GM19324 (cell line): ENCODE measurements around the gene HOXA13.

Source experiments
- ATAC-seq: cut with Tn5 transposase; IDR thresholded peaks from one replicate; pipeline ENCODE4 v1.9.1; 2021; ENCODE audit warnings: mild to moderate bottlenecking, moderate library complexity; ENCODE audit not compliant: unreplicated experiment, low FRiP score

HOXA13 gene

DNA sequence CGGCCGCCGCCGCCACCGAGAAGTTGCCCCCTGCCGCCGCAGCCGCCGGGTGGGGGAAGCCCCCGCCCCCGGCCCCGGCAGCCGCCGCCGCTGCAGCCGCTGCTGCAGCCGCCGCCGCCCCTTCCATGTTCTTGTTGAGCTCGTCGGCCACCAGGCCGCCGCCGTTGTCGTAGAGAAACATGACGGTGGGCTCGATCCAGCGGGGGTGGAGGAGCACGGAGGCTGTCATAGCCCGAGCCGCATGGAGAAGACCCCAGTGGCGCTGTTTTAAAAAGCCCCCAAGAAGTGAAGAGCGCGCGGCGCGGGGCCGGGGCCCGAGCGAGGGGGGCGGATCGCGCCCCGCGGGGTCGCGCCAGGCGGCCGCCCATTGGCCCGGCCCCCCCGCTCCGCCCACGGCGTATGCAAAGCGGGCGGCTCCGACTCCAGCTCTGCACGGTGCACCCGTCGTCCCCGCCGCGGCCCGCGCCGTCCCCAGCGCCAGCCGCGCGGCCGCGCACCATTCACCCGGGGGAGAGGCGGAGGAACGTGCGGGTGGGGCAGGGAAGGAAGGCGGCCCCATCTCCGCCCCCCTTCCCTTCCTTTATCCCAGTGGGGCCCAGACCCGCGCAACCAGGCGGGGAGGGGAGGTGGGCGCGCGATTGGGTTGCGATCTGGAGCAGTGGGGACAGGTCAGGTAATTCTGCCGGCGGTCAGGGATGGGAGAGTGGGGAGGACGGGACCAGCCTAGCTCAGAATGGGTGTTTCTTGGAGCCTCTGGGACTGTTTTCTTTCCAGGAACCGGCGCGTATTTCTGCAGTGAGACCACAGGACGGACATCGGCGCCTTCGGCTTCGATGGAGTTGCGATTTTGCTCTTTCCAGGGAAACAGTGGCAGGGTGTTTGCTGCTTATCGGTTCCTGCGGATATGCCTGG lies at the start of gene HOXA13:
TSS of gene HOXA13 (minus strand) at position 243 of the 912 bp plus-strand sequence. CDS start at position 229, 14 bp downstream.
- ATAC-seq, result no peak

DNA sequence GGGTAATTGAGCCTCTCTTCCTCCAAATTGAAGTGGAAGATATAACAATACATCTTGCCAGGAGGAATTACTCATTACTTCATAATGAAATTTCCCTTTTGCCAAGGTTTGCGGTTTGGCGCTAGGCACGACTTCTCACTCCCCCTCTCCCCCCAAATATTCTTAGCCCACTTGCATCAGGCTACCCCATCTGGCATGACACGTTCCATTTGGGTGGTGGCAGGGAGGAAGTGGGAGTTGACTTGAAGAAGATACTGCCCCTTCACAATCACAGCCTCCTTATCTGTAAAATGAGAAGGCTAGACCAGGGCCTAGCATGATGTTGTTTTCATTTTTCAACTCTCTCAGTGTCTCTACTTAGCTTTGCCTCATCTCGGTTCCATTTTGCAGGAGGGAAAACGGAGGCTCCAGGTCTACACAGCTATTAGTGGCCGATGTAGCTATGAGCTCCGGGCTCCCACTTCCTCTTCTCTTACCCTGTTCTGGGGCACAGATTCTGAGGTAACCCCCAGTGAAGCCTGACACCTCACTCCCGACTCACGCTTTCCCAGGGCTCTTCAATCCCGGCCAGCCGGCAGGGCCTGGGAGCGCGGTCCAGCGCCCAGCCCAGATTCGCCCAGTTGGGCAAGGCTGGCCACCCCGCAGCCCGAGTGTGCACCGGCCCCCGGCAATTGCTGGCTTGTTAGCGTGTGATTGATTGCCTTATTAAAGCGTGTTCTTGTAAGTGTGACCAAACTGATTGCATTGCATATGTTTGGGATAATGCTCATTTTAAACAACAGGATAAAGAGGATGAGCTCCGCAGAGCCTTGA lies 49.2 kb upstream of the HOXA13 start:
- ATAC-seq, result no peak

DNA sequence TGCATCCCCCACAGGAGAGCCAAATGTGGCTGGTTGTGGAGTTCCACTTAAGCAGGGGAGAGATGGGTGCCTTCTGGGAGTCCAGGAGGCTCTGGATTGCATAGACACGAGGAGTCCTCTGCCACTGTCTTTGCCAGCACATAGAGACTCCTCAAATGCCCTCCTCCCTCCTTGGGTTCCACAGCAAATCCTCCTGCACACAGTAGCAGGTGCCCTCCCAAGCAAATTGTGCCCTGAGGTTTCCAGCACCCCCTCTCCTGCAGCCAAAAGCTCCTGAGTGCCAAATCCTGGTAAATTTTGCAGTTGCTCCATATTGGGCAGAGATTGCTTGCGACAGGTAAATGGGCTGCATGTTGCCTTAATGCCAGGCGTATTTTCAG lies 48.5 kb upstream of the HOXA13 start:
- no peak for ATAC-seq

DNA sequence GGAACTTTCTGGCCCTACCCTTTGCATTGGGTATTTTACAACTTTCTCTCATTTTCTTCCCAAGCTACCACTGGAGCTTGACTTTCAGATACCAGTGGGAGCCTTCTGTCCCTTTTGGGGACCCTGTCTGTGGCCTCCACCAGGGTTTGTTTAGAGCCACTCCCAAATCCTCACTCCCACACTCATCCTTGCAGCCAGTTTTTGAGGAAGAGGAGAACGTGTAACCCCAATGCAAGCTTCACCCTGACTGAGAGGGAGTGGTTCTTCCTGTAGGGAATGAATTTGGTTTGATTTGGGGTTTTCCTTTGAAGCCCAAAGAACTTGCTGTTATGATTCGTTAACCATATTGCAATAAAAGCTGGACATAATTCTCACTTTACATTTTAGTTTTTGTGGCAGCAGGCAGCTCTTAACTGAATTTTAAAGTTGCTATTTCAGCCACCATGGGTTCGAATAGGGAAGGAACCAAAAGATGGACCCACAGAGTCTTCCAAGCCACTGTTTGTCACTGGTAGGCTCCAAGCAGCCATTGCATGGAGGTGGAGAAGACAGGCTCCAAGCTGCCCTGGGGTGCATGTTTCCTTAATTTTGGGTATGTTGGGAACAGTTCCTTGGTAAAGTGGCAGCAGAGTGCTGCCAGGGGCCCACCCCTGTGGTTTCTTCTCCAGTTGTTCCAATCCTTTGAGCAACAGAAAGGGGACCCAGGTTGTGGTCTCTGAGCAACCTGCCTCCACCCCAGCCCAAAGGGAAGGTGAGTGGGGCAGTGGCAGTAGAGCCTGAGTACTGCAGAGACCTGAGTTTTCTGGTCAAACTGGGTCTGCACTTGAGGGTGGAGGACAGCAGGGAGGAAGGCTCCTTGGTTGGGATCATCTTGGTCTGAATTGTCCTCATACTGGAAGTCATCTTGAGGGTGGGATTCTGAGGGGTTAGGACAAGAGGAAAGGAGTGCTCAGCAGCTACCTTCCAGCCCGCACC lies 47.8 kb upstream of the HOXA13 start:
- no peak for ATAC-seq

DNA sequence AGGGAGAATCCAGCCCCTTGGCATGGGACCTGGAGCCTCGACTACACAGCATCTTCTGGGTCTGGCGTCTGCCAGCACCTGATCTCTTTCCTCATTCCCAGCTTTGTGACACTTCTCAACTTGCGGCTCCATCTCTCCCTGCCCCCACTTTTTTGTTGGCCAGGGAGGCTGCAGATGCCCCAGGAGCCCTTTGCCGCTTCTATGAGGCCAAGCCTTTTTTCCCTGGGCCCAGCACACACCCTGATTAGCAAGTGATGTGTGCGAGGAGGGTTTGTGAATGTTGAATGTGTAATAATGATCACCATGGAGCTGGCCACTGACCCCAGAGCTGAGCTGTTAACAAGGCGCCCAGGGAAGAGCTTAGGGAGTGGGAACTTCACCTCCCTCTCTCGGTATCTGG lies 47.1 kb upstream of the HOXA13 start:
- ATAC-seq, result no peak

DNA sequence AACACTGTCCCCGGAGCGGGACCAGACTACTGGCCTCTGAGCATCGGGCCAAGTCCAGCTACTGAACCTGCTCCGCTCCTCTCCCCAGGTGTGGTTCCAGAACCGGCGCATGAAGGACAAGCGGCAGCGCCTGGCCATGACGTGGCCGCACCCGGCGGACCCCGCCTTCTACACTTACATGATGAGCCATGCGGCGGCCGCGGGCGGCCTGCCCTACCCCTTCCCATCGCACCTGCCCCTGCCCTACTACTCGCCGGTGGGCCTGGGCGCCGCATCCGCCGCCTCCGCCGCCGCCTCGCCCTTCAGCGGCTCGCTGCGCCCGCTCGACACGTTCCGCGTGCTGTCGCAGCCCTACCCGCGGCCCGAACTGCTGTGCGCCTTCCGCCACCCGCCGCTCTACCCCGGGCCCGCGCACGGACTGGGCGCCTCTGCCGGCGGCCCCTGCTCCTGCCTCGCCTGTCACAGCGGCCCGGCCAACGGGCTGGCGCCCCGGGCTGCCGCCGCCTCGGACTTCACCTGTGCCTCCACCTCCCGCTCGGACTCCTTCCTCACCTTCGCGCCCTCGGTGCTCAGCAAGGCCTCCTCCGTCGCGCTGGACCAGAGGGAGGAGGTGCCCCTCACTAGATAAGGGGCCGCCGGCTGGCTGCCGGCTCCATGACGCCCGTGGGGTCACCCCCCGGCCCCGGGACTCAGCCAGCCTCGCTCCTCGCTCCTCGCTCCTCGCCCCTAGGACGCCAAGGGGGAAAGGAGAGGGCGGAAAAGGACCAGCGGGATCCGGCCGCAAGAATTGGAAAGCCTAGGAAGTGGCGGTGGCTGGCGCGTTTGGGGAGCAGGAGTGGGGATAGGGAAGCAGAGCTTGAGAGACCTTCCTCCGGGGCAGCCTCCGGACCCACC lies 46.2 kb upstream of the HOXA13 start:
- no peak for ATAC-seq

DNA sequence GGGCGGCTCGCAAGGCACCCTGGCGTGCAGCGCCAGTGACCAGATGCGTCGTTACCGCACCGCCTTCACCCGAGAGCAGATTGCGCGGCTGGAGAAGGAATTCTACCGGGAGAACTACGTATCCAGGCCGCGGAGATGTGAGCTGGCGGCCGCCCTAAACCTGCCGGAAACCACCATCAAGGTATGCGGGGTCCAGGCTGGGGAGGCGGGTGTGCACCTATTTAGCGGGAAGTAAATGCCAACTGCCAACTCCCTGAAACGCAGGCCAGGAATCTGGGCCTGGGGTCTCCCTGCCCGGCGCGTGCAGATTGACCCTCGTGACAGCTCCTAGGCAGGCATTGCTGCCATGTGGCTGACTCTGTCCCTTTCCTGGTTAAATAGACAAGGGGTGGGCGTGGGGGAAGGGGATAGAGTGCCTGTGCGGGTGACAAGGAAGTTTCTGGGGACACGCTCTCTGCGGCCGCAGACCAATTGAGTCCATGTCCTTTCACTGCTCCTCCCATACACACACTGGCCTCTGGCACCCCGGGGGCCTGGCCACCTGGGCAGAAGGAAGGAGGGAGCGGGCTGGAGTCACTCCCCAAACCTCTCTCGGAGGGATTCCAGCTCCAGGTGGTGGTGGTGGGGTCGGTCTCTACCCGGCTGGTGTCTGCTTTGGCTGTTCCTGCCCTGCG lies 45.4 kb upstream of the HOXA13 start:
- ATAC-seq, result no peak

DNA sequence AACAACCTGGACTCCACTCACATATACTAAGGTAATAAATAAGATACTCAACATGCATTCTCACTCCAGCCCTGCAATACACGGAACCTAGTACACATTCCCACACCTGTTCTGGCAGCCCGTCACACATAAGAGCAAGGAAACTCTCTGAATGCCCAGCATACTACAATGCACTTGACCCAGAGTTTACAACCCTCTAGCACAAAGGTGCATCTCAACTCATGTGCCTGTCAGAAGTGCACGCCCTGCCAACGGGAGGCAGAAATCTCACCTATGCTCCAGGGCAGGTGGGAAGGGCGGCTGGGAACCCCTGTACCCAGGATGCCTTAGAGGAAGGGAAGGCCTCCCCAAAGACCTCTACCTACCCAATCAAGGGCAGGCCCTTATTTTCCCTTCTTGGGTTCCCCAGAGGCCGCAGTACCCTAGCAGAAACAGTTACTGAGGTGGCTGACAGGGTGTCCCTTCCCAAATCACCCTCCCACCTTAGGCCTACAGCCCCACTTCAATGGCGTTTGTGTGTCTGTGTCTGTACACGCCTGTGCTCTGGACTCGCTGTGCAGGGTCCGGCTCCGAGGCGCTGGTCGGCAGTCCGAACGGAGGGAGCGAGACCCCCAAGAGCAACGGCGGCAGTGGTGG lies 44.7 kb upstream of the HOXA13 start:
- no peak for ATAC-seq

DNA sequence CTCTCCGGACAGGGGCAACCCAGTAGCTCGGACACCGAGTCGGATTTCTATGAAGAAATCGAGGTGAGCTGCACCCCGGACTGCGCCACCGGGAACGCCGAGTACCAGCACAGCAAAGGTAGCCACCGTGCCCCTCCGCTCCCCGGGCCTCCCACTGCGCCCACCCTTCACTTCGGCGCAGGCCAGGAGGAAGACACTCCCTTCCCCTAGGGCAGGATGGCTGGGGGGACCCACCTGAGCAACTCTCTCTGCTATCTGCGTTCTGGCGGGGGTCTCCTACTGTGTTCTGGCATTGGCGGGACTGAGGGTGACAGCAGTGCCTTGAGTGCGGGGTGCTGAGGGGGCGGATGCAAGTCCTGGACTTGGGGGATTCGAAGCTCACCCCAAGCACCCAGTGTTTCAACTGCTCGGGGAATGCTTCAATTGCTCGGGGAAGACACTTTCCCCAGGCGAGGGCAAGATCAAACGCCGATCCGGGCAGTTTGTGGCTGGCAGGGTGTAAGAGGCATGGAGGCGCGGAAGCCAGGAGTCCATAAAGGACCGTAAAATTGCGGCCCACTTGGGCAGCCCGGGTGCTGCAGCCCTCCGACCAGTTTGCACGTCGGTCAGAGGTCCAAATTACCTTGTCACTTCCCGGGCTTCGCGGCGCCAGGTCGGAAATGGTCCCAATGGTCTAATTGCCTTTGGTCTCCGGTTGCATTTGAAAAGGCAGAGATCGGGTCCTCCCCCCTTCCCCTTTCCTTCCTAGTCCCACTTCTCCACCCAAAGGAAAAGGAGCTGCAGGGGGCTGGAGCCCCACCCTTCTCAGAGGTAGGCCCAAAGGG lies 43.7 kb upstream of the HOXA13 start:
- ATAC-seq, result no peak

DNA sequence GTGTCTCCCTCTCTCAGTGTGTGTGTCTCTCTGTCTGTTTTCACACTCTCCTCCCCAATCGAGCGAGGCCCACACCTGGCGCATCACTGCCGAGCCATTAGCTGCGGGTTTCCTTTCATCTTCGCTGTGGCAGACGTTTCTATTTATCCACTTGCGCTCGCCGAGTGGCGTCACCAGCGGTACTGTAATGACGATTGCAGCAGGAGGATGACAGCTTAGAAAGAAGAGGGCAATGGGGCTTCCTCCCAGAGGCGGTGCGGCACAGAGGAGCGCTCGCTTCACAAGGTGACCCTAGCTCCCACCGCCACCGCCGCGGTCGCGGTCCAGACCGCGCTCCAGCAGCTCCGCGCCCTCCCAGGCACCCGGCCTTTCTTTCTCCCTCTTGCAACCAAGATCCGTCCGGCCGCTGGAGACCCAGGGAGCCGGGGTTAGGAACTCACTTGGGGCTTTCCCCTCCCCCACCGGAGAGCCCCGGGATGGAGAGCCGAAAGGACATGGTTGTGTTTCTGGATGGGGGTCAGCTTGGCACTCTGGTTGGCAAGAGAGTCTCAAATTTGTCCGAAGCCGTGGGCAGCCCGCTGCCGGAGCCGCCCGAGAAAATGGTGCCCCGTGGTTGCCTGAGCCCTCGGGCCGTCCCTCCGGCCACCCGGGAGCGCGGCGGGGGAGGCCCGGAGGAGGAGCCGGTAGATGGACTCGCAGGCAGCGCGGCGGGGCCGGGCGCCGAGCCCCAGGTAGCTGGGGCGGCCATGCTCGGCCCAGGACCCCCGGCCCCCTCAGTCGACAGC lies 42.9 kb upstream of the HOXA13 start, which contains the start of gene EVX1:
TSS of gene EVX1 (plus strand) at position 248 of the 785 bp plus-strand sequence. CDS start at position 477, 229 bp downstream.
- ATAC-seq, result no peak

DNA sequence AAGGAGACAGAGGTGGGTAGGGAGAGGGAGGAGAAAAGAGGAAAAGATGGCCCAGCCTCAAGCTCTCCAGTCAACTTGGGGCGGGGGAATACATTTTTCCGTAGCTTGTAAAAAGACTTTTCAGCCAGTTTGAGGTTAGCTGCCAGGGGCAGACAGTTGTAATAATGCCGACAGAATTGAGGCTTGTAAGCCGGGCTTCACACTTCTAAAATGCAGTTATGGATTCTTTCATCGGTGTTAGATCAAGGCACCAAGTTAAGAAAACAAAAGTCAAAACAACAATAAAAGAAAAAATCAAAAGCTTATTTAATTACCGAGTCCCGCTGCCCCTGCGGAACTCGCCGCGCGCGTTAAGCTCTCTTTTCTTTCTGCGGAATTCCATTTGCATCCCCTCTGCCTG lies 42.3 kb upstream of the HOXA13 start:
- ATAC-seq, result no peak

DNA sequence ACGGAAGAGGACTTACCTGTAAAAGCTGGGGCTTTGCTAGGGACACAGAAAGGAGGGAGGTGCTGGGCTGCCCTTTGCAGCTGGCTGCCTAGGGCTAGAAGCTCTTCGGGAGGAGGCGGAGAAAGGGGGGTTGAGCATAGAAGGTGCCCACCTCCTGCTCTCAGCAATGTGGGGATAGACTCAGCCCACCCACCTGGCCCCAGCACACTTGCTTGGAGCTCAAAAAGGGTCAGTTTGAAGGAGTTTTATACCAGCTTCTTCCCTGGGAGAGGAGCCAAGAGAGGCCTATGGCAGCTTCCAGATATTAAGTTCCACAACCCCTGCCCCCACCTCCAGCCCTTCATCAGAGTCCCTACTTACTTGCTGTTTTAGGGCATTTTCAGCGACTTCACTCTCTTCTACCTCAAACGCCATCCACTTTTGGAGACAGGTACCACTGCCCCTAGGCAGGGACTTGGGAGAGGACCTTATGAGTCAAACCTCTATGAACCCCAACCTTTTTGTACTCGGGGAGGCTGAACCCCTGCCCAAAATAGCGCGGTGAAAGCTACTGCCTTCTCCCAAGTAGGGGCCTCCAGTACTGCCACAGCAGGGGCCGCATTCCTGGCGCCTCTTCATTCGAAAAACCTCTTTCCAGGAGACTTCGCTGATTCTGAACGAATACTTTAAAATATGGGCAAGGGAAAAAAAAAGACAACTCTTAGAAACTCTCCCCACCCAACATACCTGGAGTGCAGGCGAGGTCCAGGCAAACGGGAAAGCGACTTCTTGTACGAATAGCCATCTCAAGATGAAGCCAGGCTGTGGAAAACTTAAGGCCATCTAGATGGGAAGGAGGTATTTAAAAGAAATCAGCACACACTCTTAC lies 41.5 kb upstream of the HOXA13 start:
- ATAC-seq, result no peak

DNA sequence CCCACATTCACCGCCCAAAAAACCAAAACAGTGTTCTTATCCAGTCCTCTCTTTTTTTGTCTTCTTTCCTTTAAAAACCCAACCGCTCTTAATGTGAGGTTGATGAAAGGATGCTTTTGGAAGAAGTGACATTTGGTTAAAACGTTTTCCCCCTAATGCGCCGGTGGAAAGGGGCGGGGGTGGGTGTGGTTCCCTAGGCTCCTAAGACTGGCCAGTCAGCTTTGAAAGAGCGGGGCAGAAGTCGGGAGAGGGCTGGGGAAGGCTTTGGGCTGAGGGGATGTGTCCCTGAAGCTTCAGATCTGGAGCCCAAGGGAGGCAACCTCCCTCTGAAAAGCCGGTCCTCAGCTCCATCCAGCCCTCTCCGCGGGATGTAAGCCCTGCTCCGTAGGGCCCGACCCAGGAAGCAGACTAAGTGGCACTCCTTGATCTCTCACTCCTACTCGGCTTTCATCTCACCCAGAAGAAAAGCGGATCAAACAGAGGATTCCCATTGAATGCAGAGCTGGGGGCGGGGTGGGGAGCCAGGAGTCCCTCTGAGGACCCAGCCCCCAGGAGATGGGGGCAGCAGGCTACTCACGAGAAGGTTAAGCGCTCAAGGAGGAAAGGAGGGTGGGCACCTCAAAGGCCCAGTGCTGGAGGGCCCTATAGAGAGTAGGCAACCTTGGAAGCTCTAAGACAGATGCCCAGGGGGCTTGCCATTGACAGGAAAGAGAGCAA lies 40.3 kb upstream of the HOXA13 start:
- no peak for ATAC-seq

DNA sequence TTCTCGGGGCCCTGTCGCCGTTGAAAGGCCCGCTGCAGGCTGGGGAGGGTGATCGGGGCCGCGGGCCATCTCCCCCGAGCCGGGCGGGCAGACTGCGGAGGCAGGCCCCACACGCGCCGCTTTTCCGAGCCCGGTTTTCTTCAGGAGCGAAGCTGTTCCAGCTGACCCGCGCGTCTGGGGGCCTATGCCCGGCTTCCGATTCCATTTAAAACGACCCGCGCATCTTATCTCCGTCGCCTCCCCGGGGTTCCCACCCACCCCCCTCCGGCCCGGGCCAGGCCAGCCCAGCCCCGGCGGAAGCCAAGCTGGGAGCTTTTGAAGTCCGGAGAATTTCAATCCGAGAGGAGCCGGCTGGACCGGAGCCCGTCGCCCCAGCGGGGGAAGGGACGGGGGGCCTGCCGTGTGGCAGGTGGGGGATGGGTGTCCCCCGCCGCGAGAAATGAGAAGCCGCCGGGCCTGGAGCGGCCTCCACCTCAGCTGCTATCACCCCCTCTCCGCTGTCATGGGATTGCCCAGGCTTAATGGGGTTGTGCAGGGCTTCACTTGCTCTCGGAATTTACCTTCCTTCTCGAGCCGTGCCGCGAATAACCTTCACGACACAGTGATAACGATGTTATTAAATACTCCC lies 39.6 kb upstream of the HOXA13 start:
- no peak for ATAC-seq

DNA sequence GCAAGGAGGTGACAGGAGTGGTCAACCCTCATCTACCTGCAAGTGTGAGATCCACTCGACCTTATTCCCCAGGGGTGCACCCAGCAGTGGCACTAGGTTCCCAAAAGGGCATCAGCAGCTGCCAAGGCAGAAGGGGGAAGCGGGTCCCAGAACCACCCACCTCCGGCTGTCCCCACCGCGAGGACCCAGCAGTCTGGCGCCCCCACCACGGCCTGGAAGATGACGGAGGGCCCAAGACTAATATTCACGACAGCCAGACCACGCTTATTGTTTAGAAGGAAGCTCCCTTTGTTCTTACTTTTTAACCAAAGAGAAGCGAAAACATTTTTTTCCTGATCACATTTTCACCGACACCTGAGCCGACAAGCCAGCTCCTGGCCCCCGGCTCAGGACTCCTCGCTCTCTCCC lies 39.1 kb upstream of the HOXA13 start:
- no peak for ATAC-seq
